PC-3 (cell line): ENCODE measurements around the gene PCCA. TPM values are rescaled to one million over a fixed set of nuclear protein-coding genes. Genes with fewer than 3 reads are reported as not detected.

Experiments used
- ATAC-seq: fragments of 200-7000 bp; cut with Tn5 transposase; 2 replicates; pipeline ENCODE4 v1.9.1; 2020; ENCODE audit warnings: mild to moderate bottlenecking, moderate library complexity
- BruUV-seq: library from RNA; stranded (reverse); fragments of 400-500 nt; replicated peaks from 2 replicates; lab custom pipeline; 2021; lab: Mats Ljungman, UMichigan
- CTCF ChIA-PET: fragments of 300-600 bp; sonication (Branson Sonifier 250); formaldehyde crosslinking; loops from one replicate; lab custom pipeline; 2022; ENCODE audit warnings: antibody characterized with exemption; lab: Charles Lee
- POLR2A ChIA-PET: fragments of 300-600 bp; sonication (Branson Sonifier 250); formaldehyde crosslinking; loops from one replicate; lab custom pipeline; 2022; ENCODE audit warnings: antibody characterized with exemption; ENCODE audit not compliant: unreplicated experiment; lab: Charles Lee
- DNase-seq: peaks from one replicate; pipeline ENCODE4 v3.0.0-alpha.2; 2015
- H2AFZ ChIP-seq: fragments of 300-600 bp; sonication (generic); 2 replicates; pipeline ENCODE4 v1.6.0; 2016; ENCODE audit warnings: antibody characterized with exemption, low read length
- H3F3A ChIP-seq: fragments of 300-600 bp; sonication (generic); one replicate; pipeline ENCODE4 v1.6.0; 2017; ENCODE audit warnings: antibody characterized with exemption, low read length, control low read depth, mild to moderate bottlenecking; ENCODE audit not compliant: unreplicated experiment
- H3K27ac ChIP-seq: fragments of 300-600 bp; sonication (generic); 2 replicates; pipeline ENCODE4 v1.5.1; 2016; ENCODE audit warnings: mild to moderate bottlenecking, low read length
- H3K27me3 ChIP-seq: fragments of 300-600 bp; sonication (generic); 2 replicates; pipeline ENCODE4 v1.6.1; 2016; ENCODE audit warnings: low read length, mixed read lengths
- H3K36me3 ChIP-seq: fragments of 300-600 bp; sonication (generic); 2 replicates; pipeline ENCODE4 v1.6.1; 2016; ENCODE audit warnings: low read depth, mixed run types, low read length, mixed read lengths
- H3K4me1 ChIP-seq: fragments of 300-600 bp; sonication (generic); 2 replicates; pipeline ENCODE4 v1.5.1; 2016; ENCODE audit warnings: low read length; ENCODE audit not compliant: insufficient read depth
- H3K4me2 ChIP-seq: fragments of 300-600 bp; sonication (generic); 2 replicates; pipeline ENCODE4 v1.6.0; 2016; ENCODE audit warnings: low read length
- H3K4me3 ChIP-seq: fragments of 300-600 bp; sonication (generic); 2 replicates; pipeline ENCODE4 v1.5.1; 2016; ENCODE audit warnings: mild to moderate bottlenecking, low read length, mixed read lengths
- H3K79me2 ChIP-seq: fragments of 300-600 bp; sonication (generic); 2 replicates; pipeline ENCODE4 v1.6.1; 2017; ENCODE audit warnings: low read length, mixed read lengths
- H3K9ac ChIP-seq: fragments of 300-600 bp; sonication (generic); 2 replicates; pipeline ENCODE4 v1.6.0; 2016; ENCODE audit warnings: mild to moderate bottlenecking, low read length
- H3K9me2 ChIP-seq: fragments of 300-600 bp; sonication (generic); replicated peaks from 2 replicates; pipeline ENCODE4 v1.6.1; 2016; ENCODE audit warnings: mixed run types, low read length, mixed read lengths
- H3K9me3 ChIP-seq: fragments of 300-600 bp; sonication (generic); 2 replicates; pipeline ENCODE4 v1.6.1; 2016; ENCODE audit warnings: low read length, mixed read lengths
- H4K20me1 ChIP-seq: fragments of 300-600 bp; sonication (generic); 2 replicates; pipeline ENCODE4 v1.6.1; 2016; ENCODE audit warnings: low read length, mixed read lengths
- EZH2 ChIP-seq: fragments of 300-600 bp; sonication (generic); IDR thresholded peaks from one replicate; pipeline ENCODE4 v1.6.1; 2017; ENCODE audit warnings: antibody characterized with exemption, mild to moderate bottlenecking, low read length; ENCODE audit not compliant: unreplicated experiment
- EZH2phosphoT487 ChIP-seq: fragments of 300-600 bp; sonication (generic); IDR thresholded peaks from 2 replicates; pipeline ENCODE4 v1.6.1; 2018; ENCODE audit warnings: mild to moderate bottlenecking, antibody characterized with exemption, low read length, borderline replicate concordance
- intact Hi-C: fragments of 100-400 bp; cut with micrococcal nuclease; formaldehyde crosslinking; loops from 2 replicates; pipeline ENCODE4 v1.9.0; 2023
- total RNA-seq: library from RNA; depleted of rRNA; stranded (reverse); fragments of >200 nt; gene quantifications from 2 replicates; pipeline ENCODE4 v1.2.3, GENCODE V29; 2014
- TF ChIP-seq, protein P1 (sequence below): fragments of 300-600 bp; sonication (generic); conservative IDR thresholded peaks from 2 replicates; pipeline ENCODE4 v1.5.1; 2017; ENCODE audit warnings: antibody characterized with exemption, low read depth, mild to moderate bottlenecking, low read length

The PCCA gene
- total RNA-seq, 1 experiment from 2014 or later, result 10.5 TPM

DNA sequence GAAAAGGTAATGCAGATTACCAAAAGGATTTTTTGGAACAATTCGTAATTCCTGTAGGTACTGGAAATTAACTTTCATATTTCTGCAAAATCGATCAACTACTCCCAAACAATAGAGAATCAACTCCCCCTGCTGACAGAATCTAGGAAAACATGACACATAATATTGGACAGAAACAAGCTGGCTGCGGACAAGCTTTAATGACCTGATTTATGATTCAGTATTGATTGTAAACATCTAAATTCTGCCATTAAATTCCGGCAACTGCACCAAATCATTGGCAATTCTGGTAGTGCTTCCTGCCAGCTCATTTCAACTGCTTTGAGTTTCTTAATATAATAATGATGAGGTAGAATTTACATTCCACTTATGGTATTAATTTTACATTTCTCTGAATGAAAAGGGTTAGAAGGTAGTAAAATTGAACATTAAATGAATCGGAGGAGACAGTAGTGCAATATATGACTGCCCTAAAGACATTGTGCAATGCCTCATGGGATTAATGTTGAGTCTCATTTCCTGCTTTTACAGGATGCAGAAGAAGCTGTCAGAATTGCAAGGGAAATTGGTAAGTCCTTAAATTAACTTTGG lies 146.5 kb downstream of the PCCA start:
- Histone ChIP-seq H3K79me2 (no peaks in the 10 kb centered on the region), H3K4me1 (no peaks in the 10 kb centered on the region; the same call in 1 of the 2 replicates), H3K36me3 (no peaks in the 10 kb centered on the region), H3K9me2 (no peaks in the 10 kb centered on the region), H3K4me3 (no peak overlapping the region), H2AFZ (no peak overlapping the region), H3K9ac (no peak overlapping the region), H4K20me1 (no peaks in the 10 kb centered on the region), H3K27ac (no peak overlapping the region), H3K9me3 (no peaks in the 10 kb centered on the region), H3K27me3 (no peaks in the 10 kb centered on the region), H3F3A (no peaks in the 10 kb centered on the region), H3K4me2 (no peak overlapping the region)
- CTCF ChIA-PET, result interaction anchor here (0.5 to 1.4 kb wide), 12 partner anchors 105 to 320 kb away, joined by 3 to 13 read pairs (median 5); partner anchors contain the start of gene PCCA
- POLR2A ChIA-PET, result interaction anchor here (0.7 kb wide), 1 partner anchor 147 kb away, joined by 7 read pairs; no protein-coding TSS in a partner anchor
- no peak for ATAC-seq
- intact Hi-C loops, result loop anchor here (1.0 to 5.0 kb wide), 5 partner anchors 148 to 579 kb away; partner anchors contain the start of gene PCCA
- BruUV-seq, result no TSS peak
- DNase-seq, result peak; percentile 63
- TF ChIP-seq EZH2 (no peak), EZH2phosphoT487 (no peak)
- TF ChIP-seq, protein P1, sequence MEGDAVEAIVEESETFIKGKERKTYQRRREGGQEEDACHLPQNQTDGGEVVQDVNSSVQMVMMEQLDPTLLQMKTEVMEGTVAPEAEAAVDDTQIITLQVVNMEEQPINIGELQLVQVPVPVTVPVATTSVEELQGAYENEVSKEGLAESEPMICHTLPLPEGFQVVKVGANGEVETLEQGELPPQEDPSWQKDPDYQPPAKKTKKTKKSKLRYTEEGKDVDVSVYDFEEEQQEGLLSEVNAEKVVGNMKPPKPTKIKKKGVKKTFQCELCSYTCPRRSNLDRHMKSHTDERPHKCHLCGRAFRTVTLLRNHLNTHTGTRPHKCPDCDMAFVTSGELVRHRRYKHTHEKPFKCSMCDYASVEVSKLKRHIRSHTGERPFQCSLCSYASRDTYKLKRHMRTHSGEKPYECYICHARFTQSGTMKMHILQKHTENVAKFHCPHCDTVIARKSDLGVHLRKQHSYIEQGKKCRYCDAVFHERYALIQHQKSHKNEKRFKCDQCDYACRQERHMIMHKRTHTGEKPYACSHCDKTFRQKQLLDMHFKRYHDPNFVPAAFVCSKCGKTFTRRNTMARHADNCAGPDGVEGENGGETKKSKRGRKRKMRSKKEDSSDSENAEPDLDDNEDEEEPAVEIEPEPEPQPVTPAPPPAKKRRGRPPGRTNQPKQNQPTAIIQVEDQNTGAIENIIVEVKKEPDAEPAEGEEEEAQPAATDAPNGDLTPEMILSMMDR, result peak; percentile 71

DNA sequence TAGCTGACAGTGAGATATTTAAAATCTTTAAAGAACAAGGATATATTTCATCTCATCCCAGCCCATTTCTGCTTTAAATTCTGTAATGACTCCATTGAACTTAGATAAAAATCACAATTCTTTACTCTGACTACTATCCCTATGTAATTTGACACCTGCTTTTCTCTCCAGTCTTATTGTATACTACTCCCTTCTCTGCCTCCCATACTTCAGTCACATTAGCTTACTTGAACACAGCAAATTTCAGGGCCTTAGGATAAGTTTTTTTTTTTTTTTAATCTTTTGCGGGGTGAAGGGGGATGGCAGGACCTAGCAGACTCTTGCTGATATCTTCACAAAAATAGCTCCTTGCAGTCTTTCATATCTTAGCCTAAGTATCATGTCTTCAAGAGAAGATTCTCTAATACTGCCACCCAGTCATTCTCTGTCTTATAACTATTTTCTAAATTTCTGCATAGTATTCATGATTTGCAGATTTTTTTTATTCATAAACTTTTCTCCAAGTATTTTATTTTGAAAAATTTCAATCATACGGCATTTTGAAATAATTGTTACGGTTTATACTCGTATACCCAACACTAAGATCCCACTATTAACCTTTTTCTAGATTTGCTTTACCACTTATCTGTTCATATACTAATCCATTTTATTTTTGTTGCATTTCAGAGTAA lies 151.4 kb downstream of the PCCA start:
- Histone ChIP-seq H3K9me2 (no peaks in the 10 kb centered on the region), H3K79me2 (no peaks in the 10 kb centered on the region), H3F3A (no peaks in the 10 kb centered on the region), H3K27me3 (no peaks in the 10 kb centered on the region), H3K9ac (no peak overlapping the region), H3K36me3 (no peaks in the 10 kb centered on the region), H4K20me1 (no peaks in the 10 kb centered on the region), H3K9me3 (no peaks in the 10 kb centered on the region), H3K27ac (no peak overlapping the region), H3K4me1 (no peaks in the 10 kb centered on the region; the same call in 1 of the 2 replicates), H3K4me3 (no peak overlapping the region), H3K4me2 (no peak overlapping the region), H2AFZ (no peak overlapping the region)
- ChIA-PET POLR2A (no interaction called here), CTCF (no interaction called here)
- BruUV-seq, result no TSS peak
- DNase-seq (peak; percentile 5), ATAC-seq (peak; percentile 49; the same call in 1 of the 2 replicates)
- TF ChIP-seq EZH2phosphoT487 (no peak), EZH2 (no peak)
- TF ChIP-seq, protein P1, result no peak
- intact Hi-C loops, result loop anchor here (10.0 kb wide), 1 partner anchor 115 kb away; no protein-coding TSS in a partner anchor
